ENCODE data around the gene MT1F.
A peak's percentile ranks its signal among the peaks of the same experiment; 100 is the strongest.
"Not testable (repeated sequence)": the region's sequence is repeated elsewhere in the genome, so short reads cannot be mapped to it uniquely, and the experiment has no call there.

Gene MT1F

GRCh38 chr16:56645838-56646237 lies 11.9 kb upstream of the MT1F start:
- DNase-seq, result no peak

- no peak for DNase-seq
These were observed 9.9 kb upstream of the MT1F start for GRCh38 chr16:56647641-56648431.

- no peak for DNase-seq
These were observed 8.5 kb upstream of the MT1F start for GRCh38 chr16:56649271-56649670.

- no peak for DNase-seq
These were observed 7.9 kb upstream of the MT1F start for GRCh38 chr16:56649820-56650219.

- DNase-seq, result no peak
These were observed 6.2 kb upstream of the MT1F start, which contains the start of gene MT1B for GRCh38 chr16:56651586-56651985. Gene MT1B (plus strand): TSS chr16:56651886. CDS start chr16:56651954, 68 bp downstream.

- DNase-seq, result no peak
These were observed 5.2 kb upstream of the MT1F start for GRCh38 chr16:56652600-56652999.

GRCh38 chr16:56653218-56653617 lies 4.5 kb upstream of the MT1F start:
- no peak for DNase-seq

GRCh38 chr16:56658327-56658875 lies 642 bp downstream of the MT1F start:
- no peak for DNase-seq

- no peak for DNase-seq
These were observed 4.9 kb downstream of the MT1F start for GRCh38 chr16:56662357-56663354.

- no peak for DNase-seq
These were observed 6.7 kb downstream of the MT1F start for GRCh38 chr16:56664506-56664905.

GRCh38 chr16:56665286-56666261 lies 7.8 kb downstream of the MT1F start:
- not testable (repeated sequence) for DNase-seq

- no peak for DNase-seq
These were observed 10.1 kb downstream of the MT1F start, which contains the start of gene MT1G for GRCh38 chr16:56667581-56668571. Gene MT1G (minus strand): TSS chr16:56668065. CDS start chr16:56667993, 72 bp downstream.

- no peak for DNase-seq
These were observed 11.5 kb downstream of the MT1F start, which contains the start of gene MT1H for GRCh38 chr16:56669005-56669839. Gene MT1H (plus strand): TSS chr16:56669814. CDS start chr16:56669885, 71 bp downstream.

GRCh38 chr16:56669840-56670619 lies 12.3 kb downstream of the MT1F start:
- DNase-seq, result no peak

- no peak for DNase-seq
These were observed 12.8 kb downstream of the MT1F start for GRCh38 chr16:56670620-56670934.

GRCh38 chr16:56671691-56672090 lies 13.9 kb downstream of the MT1F start:
- DNase-seq, result not testable (repeated sequence)

- not testable (repeated sequence) for DNase-seq
These were observed 14.4 kb downstream of the MT1F start for GRCh38 chr16:56672171-56672570.

GRCh38 chr16:56672761-56673536 lies 15.2 kb downstream of the MT1F start:
- peak; percentile 7 for DNase-seq

All from NCI-H187 treated with DMSO at 0.1 percent for 48 hours (cell line).